Esophagus (tissue), 2 donors: Measurements from ENCODE around the gene ZFAND2A. TPM values are rescaled to one million over a fixed set of nuclear protein-coding genes. Genes with fewer than 3 reads are reported as not detected.
"Not testable (repeated sequence)": the region's sequence is repeated elsewhere in the genome, so short reads cannot be mapped to it uniquely, and the experiment has no call there.

Experiments used
- H3K27ac ChIP-seq, 2 donors: one replicate each; pipeline ENCODE4 v1.5.1; 2013; ENCODE audit warnings: low read depth in 2 of 2, mild to moderate bottlenecking in 2 of 2, inconsistent platforms in 1 of 2, low read length in 1 of 2, moderate library complexity in 1 of 2
- H3K27me3 ChIP-seq, 2 donors: one replicate each; pipeline ENCODE4 v1.6.1; 2013; ENCODE audit warnings: low read length in 2 of 2, control low read depth in 1 of 2, mild to moderate bottlenecking in 1 of 2; ENCODE audit not compliant: insufficient read depth in 2 of 2, control insufficient read depth in 1 of 2
- H3K36me3 ChIP-seq, 2 donors: one replicate each; pipeline ENCODE4 v1.6.1; 2013; ENCODE audit warnings: low read length in 1 of 2; ENCODE audit not compliant: control insufficient read depth in 2 of 2, insufficient read depth in 2 of 2
- H3K4me1 ChIP-seq, 2 donors: one replicate each; pipeline ENCODE4 v1.6.1; 2013; ENCODE audit warnings: low read length in 1 of 2; ENCODE audit not compliant: control insufficient read depth in 2 of 2, insufficient read depth in 2 of 2
- H3K4me3 ChIP-seq, 2 donors: one replicate each; pipeline ENCODE4 v1.5.1; 2013; ENCODE audit warnings: low read length in 2 of 2, mild to moderate bottlenecking in 2 of 2, low read depth in 1 of 2, moderate library complexity in 1 of 2
- H3K9me3 ChIP-seq, 2 donors: one replicate each; pipeline ENCODE4 v1.6.1; 2013; ENCODE audit warnings: mild to moderate bottlenecking in 2 of 2, low read depth in 1 of 2, low read length in 1 of 2, moderate library complexity in 1 of 2; ENCODE audit not compliant: control insufficient read depth in 2 of 2, insufficient read depth in 1 of 2
- WGBS, 2 donors: extraction: QIAGEN DNeasy Blood & Tissue Kit; methylation state at CpG; one replicate each; pipeline ENCODE4 v1.1.7; 2013; 5-methylcytosine and 5-hydroxymethylcytosine counted together
- polyA plus RNA-seq, 2 donors: library from polyadenylated mRNA; stranded (reverse); fragments of 200-250 nt; gene quantifications; one replicate each; pipeline ENCODE4 v1.2.3, GENCODE V29; 2013
- donor health status: healthy with polysubstance abuse.
- donor health status: Bipolar disorder and iron deficiency.

ZFAND2A gene, protein sequence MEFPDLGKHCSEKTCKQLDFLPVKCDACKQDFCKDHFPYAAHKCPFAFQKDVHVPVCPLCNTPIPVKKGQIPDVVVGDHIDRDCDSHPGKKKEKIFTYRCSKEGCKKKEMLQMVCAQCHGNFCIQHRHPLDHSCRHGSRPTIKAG
- polyA plus RNA-seq: 10 to 100 TPM; 24.8 to 38.1 TPM

DNA sequence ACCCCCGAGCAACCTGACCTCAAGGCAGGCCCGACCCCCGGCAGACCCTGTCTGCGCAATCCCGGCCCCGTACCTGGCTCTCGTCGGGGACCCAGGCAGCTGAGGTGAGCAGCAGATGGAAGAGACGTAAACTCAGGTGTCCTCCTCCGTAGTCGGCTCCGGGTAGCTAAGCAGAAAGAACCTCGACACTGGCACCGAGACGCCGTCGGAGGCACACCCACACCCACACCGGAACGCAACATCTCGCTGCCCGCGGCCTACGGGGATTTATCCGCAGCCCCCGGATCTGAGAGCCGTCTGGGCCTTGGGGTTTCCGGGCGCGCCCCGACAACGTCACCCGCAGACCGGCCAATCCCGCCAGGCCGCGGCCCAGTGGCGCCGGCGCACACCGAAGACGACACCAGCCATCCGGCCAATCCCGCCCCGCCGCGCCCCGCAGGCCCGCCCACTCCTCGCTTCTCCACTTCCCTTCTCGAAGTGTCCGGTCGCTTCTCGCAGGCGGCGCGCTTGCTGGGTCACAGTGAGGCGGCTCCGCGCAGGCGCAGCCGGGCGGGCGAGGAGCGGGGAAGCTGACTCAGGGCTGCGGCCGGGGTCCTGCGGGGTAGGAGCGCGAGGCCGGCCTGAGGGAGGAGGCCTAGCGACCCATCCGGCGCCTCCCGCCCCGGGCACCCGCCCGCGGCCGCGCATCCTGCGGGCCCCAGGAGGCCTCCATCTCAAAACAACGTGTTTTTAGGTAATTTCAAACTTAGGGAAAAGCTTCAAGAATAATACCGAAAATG lies at the start of gene ZFAND2A:
Gene ZFAND2A, minus strand, starts transcription at position 306 of the 779 bp plus-strand sequence. CDS start 1,984 bp downstream, outside the sequence.
- Histone ChIP-seq H3K36me3 (peaks cover 0 to 15% of the 10 kb centered on the region in 2 donors), H3K4me1 (peaks cover 0 to 7% of the 10 kb centered on the region in 2 donors)
- 0% methylated on average over 74 to 83 of the region's 83 CpGs for WGBS, 2 donors

DNA sequence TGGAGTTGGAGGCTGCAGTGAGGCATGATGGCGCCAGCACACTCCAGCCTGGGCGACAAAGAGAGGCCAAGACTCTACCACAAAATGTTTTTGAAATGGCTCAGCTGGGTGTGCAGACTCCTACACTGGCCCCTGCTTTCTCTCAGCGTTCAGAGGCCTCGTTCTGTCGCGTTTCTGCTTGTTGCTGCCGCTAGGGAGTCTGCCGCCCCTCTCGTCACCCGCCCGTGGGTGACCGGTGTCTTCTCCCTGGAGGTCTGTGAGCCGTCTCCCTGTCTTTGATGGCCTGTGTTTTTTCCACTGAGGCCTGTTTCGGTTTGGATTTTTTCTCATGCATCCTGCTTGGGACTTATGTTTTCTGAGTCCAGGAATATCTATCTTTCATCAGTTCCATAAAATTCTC lies 49.1 kb upstream of the ZFAND2A start:
- no peaks in the 10 kb centered on the region for H3K9me3 ChIP-seq
- WGBS, 2 donors: 82% methylated on average over 14 of the region's 14 CpGs
- H3K27me3 ChIP-seq: peaks cover 0 to 9% of the 10 kb centered on the region in 2 donors
- no peaks in the 10 kb centered on the region for H3K36me3 ChIP-seq
- H3K4me1 ChIP-seq: peaks cover 0 to 10% of the 10 kb centered on the region in 2 donors
- no peak overlapping the region for H3K27ac ChIP-seq
- no peak overlapping the region for H3K4me3 ChIP-seq

More for the DNA sequence above, at the start of gene ZFAND2A:
- H3K9me3 ChIP-seq: no peaks in the 10 kb centered on the region
- H3K4me3 ChIP-seq: peak within 1 kb of the TSS; percentile 91 to 100
- no peaks in the 10 kb centered on the region for H3K27me3 ChIP-seq
- peak within 1 kb of the TSS; percentile 90 to 96 for H3K27ac ChIP-seq

DNA sequence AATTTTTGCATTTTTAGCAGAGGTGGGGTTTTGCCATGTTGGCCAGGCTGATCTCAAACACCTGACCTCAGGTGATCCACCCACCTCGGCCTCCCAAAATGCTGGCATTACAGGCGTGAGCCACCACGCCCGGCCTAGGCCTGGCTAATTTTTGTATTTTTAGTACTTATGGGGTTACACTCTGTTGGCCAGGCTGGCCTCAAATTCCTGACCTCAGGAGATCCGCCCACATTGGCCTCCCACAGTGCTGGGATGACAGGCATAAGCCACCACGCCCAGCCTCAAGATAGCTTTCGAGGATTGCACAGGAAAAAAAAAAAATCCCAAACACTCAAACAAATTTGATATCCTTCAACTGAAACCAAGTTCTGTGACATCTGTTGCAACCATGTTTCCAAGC lies 45.7 kb upstream of the ZFAND2A start:
- H3K27me3 ChIP-seq, H3K9me3 ChIP-seq, H3K36me3 ChIP-seq, H3K4me3 ChIP-seq, H3K4me1 ChIP-seq, H3K27ac ChIP-seq: not testable (repeated sequence)
- WGBS, 2 donors: 90% methylated on average over 7 of the region's 7 CpGs

DNA sequence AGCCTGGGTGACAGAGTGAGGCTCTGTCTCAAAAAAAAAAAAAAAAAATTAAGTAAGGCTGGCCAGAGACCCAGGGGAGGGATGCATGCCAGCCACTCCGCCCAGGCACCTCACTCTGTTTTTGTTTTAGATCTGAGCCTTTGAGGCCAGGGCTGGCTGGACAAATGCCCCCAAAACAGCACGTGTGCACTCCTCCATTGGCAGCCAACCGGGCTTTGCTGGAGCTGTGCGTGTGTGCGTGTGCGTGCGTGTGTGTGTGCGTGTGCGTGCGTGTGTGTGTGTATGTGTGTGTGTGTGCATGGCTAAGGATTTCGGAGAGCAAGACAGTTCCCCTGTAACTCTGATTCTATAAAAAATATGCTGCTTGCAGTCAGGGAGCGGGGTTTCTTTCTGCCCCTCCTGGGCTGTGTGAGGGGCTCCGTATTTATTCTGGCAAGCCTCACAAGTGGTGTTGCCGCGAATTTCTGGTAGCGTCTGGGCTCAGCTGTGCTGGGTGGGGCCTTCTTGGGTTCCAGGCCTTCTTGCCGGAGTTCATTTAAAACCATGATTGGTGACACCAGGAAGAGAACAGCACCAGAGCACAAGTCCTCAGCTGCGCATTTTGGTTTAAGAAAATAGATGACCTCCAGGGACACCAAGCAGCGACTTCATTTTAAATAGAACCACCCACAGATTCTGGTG lies 44.6 kb upstream of the ZFAND2A start:
- no peak overlapping the region for H3K27ac ChIP-seq
- no peaks in the 10 kb centered on the region for H3K4me1 ChIP-seq
- H3K9me3 ChIP-seq: no peaks in the 10 kb centered on the region
- no peaks in the 10 kb centered on the region for H3K36me3 ChIP-seq
- 48 to 63% methylated on average over 19 of the region's 19 CpGs for WGBS, 2 donors
- no peak overlapping the region for H3K4me3 ChIP-seq
- peaks cover 0 to 7% of the 10 kb centered on the region in 2 donors for H3K27me3 ChIP-seq

DNA sequence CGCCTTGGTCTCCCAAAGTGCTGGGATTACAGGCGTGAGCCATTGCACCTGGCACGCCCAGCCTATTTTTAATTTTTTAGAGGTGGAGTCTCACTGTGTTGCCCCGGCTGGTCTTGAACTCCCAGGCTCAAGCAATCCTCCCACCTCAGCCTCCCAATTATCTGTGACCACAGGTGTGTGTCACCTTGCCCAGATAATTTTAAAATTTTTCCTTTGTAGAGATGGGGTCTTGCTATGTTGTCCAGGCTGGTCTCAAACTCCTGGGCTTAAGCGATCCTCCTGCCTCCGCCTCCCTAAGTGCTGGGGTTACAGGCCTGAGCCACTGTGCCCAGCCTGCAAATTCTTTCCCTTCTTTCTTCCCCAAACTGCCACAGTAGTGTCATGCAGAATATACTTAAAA lies 42.9 kb upstream of the ZFAND2A start:
- H3K36me3 ChIP-seq, H3K27ac ChIP-seq, H3K9me3 ChIP-seq, H3K4me1 ChIP-seq, H3K4me3 ChIP-seq, H3K27me3 ChIP-seq: not testable (repeated sequence)
- WGBS, 2 donors: 89 to 90% methylated on average over 6 of the region's 6 CpGs

DNA sequence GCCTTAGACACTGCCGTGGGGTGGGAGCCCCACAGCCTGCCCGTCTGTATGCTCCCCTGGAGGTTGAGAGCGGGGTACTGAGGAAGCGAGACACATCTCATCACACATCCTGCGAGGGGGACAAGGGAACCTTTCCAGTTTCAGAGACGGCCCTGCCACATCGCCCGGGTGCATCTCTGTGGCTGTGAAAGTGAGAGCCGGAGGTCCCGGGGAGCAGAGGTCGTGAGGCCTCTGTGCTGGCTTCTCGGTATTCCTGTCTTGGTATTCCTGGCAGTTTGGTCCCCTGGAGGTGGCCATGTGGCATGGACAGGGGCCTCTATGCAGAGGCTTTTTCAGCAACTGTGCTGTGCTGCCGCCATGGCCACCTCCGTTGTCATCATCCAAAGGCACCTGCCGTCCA lies 41.9 kb upstream of the ZFAND2A start:
- Histone ChIP-seq H3K4me1 (no peaks in the 10 kb centered on the region), H3K9me3 (no peaks in the 10 kb centered on the region), H3K27me3 (peaks cover 0 to 3% of the 10 kb centered on the region in 2 donors), H3K36me3 (no peaks in the 10 kb centered on the region), H3K27ac (no peak overlapping the region), H3K4me3 (no peak overlapping the region)
- WGBS, 2 donors: 74 to 81% methylated on average over 15 of the region's 15 CpGs

DNA sequence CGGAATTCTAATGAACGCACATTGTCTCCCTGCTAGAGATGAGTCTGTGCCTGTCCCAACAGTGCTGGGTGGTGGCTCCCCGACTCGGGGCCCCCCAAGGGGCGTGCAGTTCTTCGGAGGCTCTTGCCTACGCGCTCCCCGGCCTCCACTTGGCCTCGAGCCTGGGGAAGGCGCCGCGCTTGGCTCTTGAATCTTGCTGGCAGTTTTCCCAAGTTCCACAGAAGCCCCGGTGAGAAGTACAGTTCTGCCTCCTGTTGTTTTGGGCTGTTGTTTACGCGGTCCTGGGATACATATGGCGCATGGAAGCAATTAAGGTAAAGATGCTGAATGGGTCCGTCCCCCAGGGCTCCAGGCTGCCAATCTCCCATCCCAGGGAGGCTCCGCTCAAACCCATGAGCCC lies 40.0 kb upstream of the ZFAND2A start:
- no peaks in the 10 kb centered on the region for H3K4me1 ChIP-seq
- H3K27me3 ChIP-seq: peaks cover 0 to 6% of the 10 kb centered on the region in 2 donors
- no peaks in the 10 kb centered on the region for H3K9me3 ChIP-seq
- no peak overlapping the region for H3K27ac ChIP-seq
- WGBS, 2 donors: 33 to 39% methylated on average over 19 of the region's 19 CpGs
- no peak overlapping the region for H3K4me3 ChIP-seq
- no peaks in the 10 kb centered on the region for H3K36me3 ChIP-seq

DNA sequence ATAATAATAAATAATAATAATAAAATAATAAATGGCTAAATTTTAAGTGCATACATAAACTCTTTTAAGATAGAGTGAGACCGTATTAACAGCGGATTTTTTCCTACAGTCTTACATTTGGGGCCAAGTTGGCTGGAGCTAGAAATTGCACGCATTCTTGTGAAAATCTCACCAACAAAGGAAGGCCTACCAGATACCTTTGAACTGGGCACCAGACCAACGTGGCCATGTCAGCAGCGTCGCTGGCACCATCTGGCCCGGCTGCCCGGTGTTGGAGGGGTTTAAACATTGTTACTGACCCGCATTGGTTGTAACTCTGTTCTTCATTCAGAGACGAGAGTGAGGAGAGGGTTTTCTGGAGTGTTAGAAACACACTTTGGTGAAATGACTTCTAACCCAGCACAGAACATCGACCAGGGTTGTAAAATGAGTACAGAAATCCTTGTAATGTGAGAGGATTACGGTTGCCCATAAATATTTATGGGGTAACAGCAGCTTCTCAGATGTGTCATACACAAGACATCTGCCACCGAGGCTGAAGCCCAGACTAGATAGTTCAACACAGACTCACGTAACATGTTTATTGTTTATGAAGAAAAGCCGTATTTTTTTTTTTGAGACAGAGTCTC lies 38.1 kb upstream of the ZFAND2A start:
- 34 to 40% methylated on average over 15 of the region's 15 CpGs for WGBS, 2 donors
- Histone ChIP-seq H3K4me3 (no peak overlapping the region), H3K9me3 (no peaks in the 10 kb centered on the region), H3K36me3 (no peaks in the 10 kb centered on the region), H3K27ac (no peak overlapping the region), H3K27me3 (peaks cover 0 to 6% of the 10 kb centered on the region in 2 donors), H3K4me1 (no peaks in the 10 kb centered on the region)

DNA sequence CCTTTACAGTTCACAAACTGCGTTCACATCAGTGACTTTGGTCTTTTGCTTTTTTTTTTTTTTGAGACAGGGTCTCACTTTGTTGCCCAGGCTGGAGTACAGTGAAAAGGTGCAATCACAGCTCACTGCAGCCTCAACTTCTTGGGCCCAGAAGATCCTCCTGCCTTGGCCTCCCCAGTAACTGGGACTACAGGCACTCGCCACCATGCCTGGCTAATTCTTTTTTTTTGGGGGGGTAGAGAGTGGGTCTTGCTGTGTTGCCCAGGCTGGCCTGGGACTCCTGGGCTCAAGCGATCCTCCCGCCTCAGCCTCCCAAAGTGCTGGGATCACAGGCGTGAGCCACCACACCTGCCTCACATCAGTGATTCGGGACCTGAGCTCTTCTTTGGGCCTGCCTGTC lies 37.0 kb upstream of the ZFAND2A start:
- H3K27me3 ChIP-seq: peaks cover 0 to 6% of the 10 kb centered on the region in 2 donors
- H3K36me3 ChIP-seq: no peaks in the 10 kb centered on the region
- 89 to 92% methylated on average over 6 of the region's 6 CpGs for WGBS, 2 donors
- no peaks in the 10 kb centered on the region for H3K4me1 ChIP-seq
- no peaks in the 10 kb centered on the region for H3K9me3 ChIP-seq
- no peak overlapping the region for H3K4me3 ChIP-seq
- H3K27ac ChIP-seq: no peak overlapping the region
